Psoas muscle (tissue), 8 donors: ENCODE data around the gene PCDHA7. TPM values are rescaled to one million over a fixed set of nuclear protein-coding genes. Genes with fewer than 3 reads are reported as not detected.
"Not testable (repeated sequence)": the region's sequence is repeated elsewhere in the genome, so short reads cannot be mapped to it uniquely, and the experiment has no call there.

ENCODE experiments used
- ATAC-seq, 4 donors: fragments of 200-7000 bp; cut with Tn5 transposase; one replicate each; pipeline ENCODE4 v1.9.1; 2020; ENCODE audit warnings: moderate library complexity in 3 of 4, mild to moderate bottlenecking in 2 of 4
- DNase-seq, 2 donors: peaks; one replicate each; pipeline ENCODE4 v3.0.0-alpha.2; 2020
- H3K27ac ChIP-seq: fragments of 200-600 bp; one replicate; pipeline ENCODE4 v1.8.0; 2022
- H3K27me3 ChIP-seq, 3 donors: fragments of 200-600 bp in 1 of 3; one replicate each; pipeline versions ENCODE4 v1.6.1 to v1.8.0; 2013 to 2022; ENCODE audit warnings: low read length in 2 of 3, mild to moderate bottlenecking in 2 of 3, moderate library complexity in 1 of 3; ENCODE audit not compliant: insufficient read depth in 3 of 3
- H3K36me3 ChIP-seq, 2 donors: fragments of 200-600 bp in 1 of 2; one replicate each; pipeline versions ENCODE4 v1.6.1 to v1.8.0; 2013 to 2022; ENCODE audit warnings: low read depth in 1 of 2, mild to moderate bottlenecking in 1 of 2, moderate library complexity in 1 of 2; ENCODE audit not compliant: insufficient read depth in 1 of 2
- H3K4me1 ChIP-seq: fragments of 200-600 bp; one replicate; pipeline ENCODE4 v1.8.0; 2022
- H3K4me3 ChIP-seq: fragments of 200-600 bp; one replicate; pipeline ENCODE4 v1.8.0; 2022; ENCODE audit warnings: mild to moderate bottlenecking
- H3K9me3 ChIP-seq: fragments of 200-600 bp; one replicate; pipeline ENCODE4 v1.8.0; 2022
- CTCF ChIP-seq: fragments of 200-600 bp; IDR thresholded peaks from one replicate; pipeline ENCODE4 v1.8.0; 2022; ENCODE audit warnings: antibody characterized with exemption
- WGBS, 3 donors: extraction: QIAGEN DNeasy Blood & Tissue Kit; methylation state at CpG; one replicate each; pipeline versions ENCODE4 v1.1.6 to v1.1.7; 2013; 5-methylcytosine and 5-hydroxymethylcytosine counted together
- intact Hi-C, 2 donors: fragments of 100-400 bp; cut with DNase I; formaldehyde crosslinking; loops; one replicate each; pipeline versions ENCODE4 v1.11.0 to v1.14.2; 2022
- polyA plus RNA-seq, 3 donors: library from polyadenylated mRNA; stranded (reverse); fragments of 200-250 nt; gene quantifications; one replicate each; pipeline ENCODE4 v1.2.3, GENCODE V29; 2013
- total RNA-seq, 4 donors: library from RNA; stranded (reverse); fragmentation: NEBNext Ultra II Directional in 2 of 4; extraction: Animal tissue kit (Norgen Biotek cat#: 25700) in 2 of 4; gene quantifications; one replicate each; pipeline versions ENCODE4 v1.2.1 to v1.2.4, GENCODE V29; 2021 to 2023
- donor health status: healthy with polysubstance abuse.
- donor health status: DM: no; HTN: no; CAD: no; lungs with moderate emphysema.
- donor health status: Bipolar disorder and iron deficiency.
- donor health status: healthy.
- donor health status: DM: yes; HTN: yes; CAD: no.
- donor health status: DM: no; HTN: no; CAD: no.
- donor health status: DM: no; HTN: no; CAD: no.
- donor health status: DM: yes; HTN: yes; CAD: no.

Gene PCDHA7
- total and polyA plus RNA-seq, 7 donors = 0.01 to 0.08 (median 0.07) TPM; not detected in 4

DNA sequence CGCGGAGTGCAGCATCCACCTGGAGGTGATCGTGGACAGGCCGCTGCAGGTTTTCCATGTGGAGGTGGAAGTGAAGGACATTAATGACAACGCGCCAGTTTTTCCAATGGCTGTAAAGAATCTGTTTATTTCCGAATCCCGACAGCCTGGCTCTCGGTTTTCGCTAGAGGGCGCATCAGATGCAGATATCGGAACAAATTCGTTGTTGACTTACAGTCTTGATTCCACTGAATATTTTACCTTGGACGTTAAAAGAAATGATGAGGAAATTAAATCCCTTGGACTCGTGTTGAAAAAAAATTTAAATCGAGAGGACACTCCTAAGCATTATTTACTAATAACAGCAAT, 32.6 kb upstream of the PCDHA7 start:
- no peak for TF ChIP-seq CTCF
- H3K27ac ChIP-seq = no peak overlapping the region
- no peaks in the 10 kb centered on the region for H3K4me1 ChIP-seq
- DNase-seq = no peak
- 10 to 13% (median 12%) methylated on average over 16 of the region's 16 CpGs for WGBS, 3 donors
- peak overlapping the region; percentile 35 for H3K4me3 ChIP-seq
- no peak for ATAC-seq
- H3K9me3 ChIP-seq = no peaks in the 10 kb centered on the region
- no peaks in the 10 kb centered on the region for H3K36me3 ChIP-seq
- intact Hi-C loops = no loop called here
- peaks cover 0 to 11% (median 0%) of the 10 kb centered on the region in 3 donors for H3K27me3 ChIP-seq

DNA sequence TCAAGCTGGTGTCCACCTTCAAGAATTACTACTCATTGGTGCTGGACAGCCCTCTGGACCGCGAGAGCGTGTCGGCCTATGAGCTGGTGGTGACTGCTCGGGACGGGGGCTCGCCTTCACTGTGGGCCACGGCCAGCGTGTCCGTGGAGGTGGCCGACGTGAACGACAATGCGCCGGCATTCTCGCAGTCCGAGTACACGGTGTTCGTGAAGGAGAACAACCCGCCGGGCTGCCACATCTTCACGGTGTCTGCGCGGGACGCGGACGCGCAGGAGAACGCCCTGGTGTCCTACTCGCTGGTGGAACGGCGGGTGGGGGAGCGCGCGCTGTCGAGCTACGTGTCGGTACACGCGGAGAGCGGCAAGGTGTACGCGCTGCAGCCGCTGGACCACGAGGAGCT, 31.7 kb upstream of the PCDHA7 start:
- H3K4me3 ChIP-seq, H3K36me3 ChIP-seq, intact Hi-C loops, H3K4me1 ChIP-seq, DNase-seq, ATAC-seq, H3K27me3 ChIP-seq, H3K9me3 ChIP-seq, H3K27ac ChIP-seq: not testable (repeated sequence)
- WGBS, 3 donors = 39 to 49% (median 39%) methylated on average over 45 of the region's 45 CpGs

GRCh38 chr5:140802781-140803271, 31.2 kb upstream of the PCDHA7 start:
- Histone ChIP-seq H3K36me3 (no peaks in the 10 kb centered on the region), H3K27ac (no peak overlapping the region), H3K27me3 (peaks cover 0 to 9% (median 4%) of the 10 kb centered on the region in 3 donors), H3K4me3 (no peak overlapping the region), H3K4me1 (no peaks in the 10 kb centered on the region), H3K9me3 (no peaks in the 10 kb centered on the region)
- 33 to 45% (median 36%) methylated on average over 50 to 53 of the region's 53 CpGs for WGBS, 3 donors
- DNase-seq (no peak), ATAC-seq (no peak)
- intact Hi-C loops = no loop called here
- no peak for TF ChIP-seq CTCF

DNA sequence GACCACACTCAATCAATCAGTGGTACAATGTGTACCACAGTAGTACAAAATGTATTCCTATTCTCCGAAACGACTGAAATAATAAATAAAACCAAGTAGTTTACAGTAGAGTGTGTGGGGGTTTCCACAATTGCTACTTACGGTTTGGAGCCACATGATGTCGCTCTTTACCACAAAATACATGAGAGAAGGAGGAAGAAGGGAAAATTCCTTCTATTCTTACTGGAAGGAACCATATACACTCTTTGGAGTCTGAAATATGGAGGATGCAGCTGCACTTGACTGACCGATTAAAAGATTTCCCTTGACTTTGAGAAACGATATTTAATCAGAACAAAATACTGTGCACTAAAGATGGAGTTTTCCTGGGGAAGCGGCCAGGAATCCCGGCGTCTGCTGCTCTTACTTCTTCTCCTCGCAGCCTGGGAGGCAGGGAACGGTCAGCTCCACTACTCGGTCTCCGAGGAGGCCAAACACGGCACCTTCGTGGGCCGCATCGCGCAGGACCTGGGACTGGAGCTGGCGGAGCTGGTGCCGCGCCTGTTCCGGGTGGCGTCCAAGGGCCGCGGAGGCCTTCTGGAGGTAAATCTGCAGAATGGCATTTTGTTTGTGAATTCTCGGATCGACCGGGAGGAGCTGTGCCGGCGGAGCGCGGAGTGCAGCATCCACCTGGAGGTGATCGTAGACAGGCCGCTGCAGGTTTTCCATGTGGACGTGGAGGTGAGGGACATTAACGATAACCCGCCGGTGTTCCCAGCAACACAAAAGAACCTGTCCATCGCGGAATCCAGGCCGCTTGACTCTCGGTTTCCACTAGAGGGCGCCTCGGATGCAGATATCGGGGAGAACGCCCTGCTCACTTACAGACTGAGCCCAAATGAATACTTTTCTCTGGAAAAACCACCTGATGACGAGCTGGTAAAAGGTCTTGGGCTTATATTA, 27.0 kb upstream of the PCDHA7 start, which contains the start of gene PCDHA4:
PCDHA4 (plus strand) TSS at position 235 of the 942 bp plus-strand sequence.
- no peaks in the 10 kb centered on the region for H3K4me1 ChIP-seq
- intact Hi-C loops = no loop called here
- DNase-seq (peak in 1 of 2 donors; percentile 48), ATAC-seq (no peak)
- peaks cover 4% of the 10 kb centered on the region for H3K9me3 ChIP-seq
- no peak within 1 kb of the TSS for H3K27ac ChIP-seq
- peaks cover 0 to 7% (median 4%) of the 10 kb centered on the region in 3 donors for H3K27me3 ChIP-seq
- peak within 1 kb of the TSS; percentile 6 for H3K4me3 ChIP-seq
- TF ChIP-seq CTCF = peak; percentile 8
- 12 to 17% (median 16%) methylated on average over 32 to 37 of the region's 47 CpGs for WGBS, 3 donors
- H3K36me3 ChIP-seq = no peaks in the 10 kb centered on the region

DNA sequence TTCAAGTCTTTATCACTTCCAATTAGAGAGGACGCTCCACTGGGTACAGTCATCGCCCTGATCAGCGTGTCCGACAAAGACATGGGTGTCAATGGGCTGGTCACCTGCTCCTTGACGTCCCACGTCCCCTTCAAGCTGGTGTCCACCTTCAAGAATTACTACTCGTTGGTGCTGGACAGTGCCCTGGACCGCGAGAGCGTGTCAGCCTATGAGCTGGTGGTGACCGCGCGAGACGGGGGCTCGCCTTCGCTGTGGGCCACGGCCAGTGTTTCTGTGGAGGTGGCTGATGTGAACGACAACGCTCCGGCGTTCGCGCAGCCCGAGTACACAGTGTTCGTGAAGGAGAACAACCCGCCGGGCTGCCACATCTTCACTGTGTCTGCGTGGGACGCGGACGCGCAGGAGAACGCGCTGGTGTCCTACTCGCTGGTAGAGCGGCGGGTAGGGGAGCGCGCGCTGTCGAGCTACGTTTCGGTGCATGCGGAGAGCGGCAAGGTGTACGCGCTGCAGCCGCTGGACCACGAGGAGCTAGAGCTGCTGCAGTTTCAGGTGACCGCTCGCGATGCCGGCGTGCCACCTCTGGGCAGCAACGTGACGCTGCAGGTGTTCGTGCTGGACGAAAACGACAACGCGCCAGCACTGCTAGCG, 25.7 kb upstream of the PCDHA7 start:
- H3K27ac ChIP-seq, H3K4me3 ChIP-seq, ATAC-seq, intact Hi-C loops, H3K4me1 ChIP-seq, H3K27me3 ChIP-seq, H3K9me3 ChIP-seq, DNase-seq, H3K36me3 ChIP-seq: not testable (repeated sequence)
- 51 to 60% (median 55%) methylated on average over 62 of the region's 62 CpGs for WGBS, 3 donors
